B cell (primary cell): ENCODE results near the gene FAM131B. TPM values are rescaled to one million over a fixed set of nuclear protein-coding genes. Genes with fewer than 3 reads are reported as not detected.
A peak's percentile ranks its signal among the peaks of the same experiment; 100 is the strongest.

Experiments used
- ATAC-seq: fragments of 200-7000 bp; cut with Tn5 transposase; one replicate; pipeline ENCODE4 v1.10.0; 2021; ENCODE audit warnings: low read depth, mild to moderate bottlenecking, moderate number of reproducible peaks, moderate library complexity
- CTCF ChIA-PET: fragments of 350-600 bp; sonication (Branson Sonifier 250); formaldehyde crosslinking; loops from one replicate; lab custom pipeline; 2021; ENCODE audit warnings: antibody characterized with exemption, inconsistent platforms; lab: Charles Lee
- POLR2A ChIA-PET: fragments of 350-600 bp; sonication (Branson Sonifier 250); formaldehyde crosslinking; loops from one replicate; lab custom pipeline; 2021; ENCODE audit warnings: antibody characterized with exemption; lab: Charles Lee
- DNase-seq: peaks from one replicate; pipeline ENCODE4 v3.0.0; 2013
- H2AFZ ChIP-seq: 2 replicates; pipeline ENCODE4 v1.6.1; 2012; ENCODE audit warnings: mild to moderate bottlenecking, low read depth, low read length; ENCODE audit not compliant: insufficient read depth, poor library complexity, severe bottlenecking
- H3K27ac ChIP-seq, 2 donors: 1 replicate in 1 of 2; 2 replicates in 1 of 2; pipeline ENCODE4 v1.5.1; 2012 to 2013; ENCODE audit warnings: low read length in 2 of 2, mild to moderate bottlenecking in 2 of 2, moderate library complexity in 1 of 2
- H3K27me3 ChIP-seq, 4 experiments: fragments of 200-600 bp in 1 of 4; sonication (generic) in 1 of 4; replicated peaks in 1 of 4; 1 replicate in 2 of 4; 2 replicates in 2 of 4; pipeline versions ENCODE4 v1.6.1 to v1.7.0; 2013 to 2016; ENCODE audit warnings: low read length in 3 of 4, mild to moderate bottlenecking in 2 of 4, mixed read lengths in 1 of 4, moderate library complexity in 1 of 4; ENCODE audit not compliant: insufficient read depth in 4 of 4, control insufficient read depth in 3 of 4; ENCODE audit errors: control extremely low read depth in 1 of 4
- H3K36me3 ChIP-seq, 2 experiments: replicated peaks in 1 of 2; 1 replicate in 1 of 2; 2 replicates in 1 of 2; pipeline versions ENCODE4 v1.6.1 to v1.7.1; 2013; ENCODE audit warnings: low read length in 1 of 2; ENCODE audit not compliant: insufficient read depth in 2 of 2, control insufficient read depth in 1 of 2; ENCODE audit errors: control extremely low read depth in 1 of 2, extremely low read depth in 1 of 2
- H3K4me1 ChIP-seq, 2 donors: fragments of 200-600 bp in 1 of 2; sonication (generic) in 1 of 2; 1 replicate in 1 of 2; 2 replicates in 1 of 2; pipeline versions ENCODE4 v1.5.1 to v1.6.1; 2013 to 2017; ENCODE audit warnings: low read length in 2 of 2; ENCODE audit not compliant: control insufficient read depth in 2 of 2, insufficient read depth in 2 of 2
- H3K4me2 ChIP-seq: replicated peaks from 2 replicates; pipeline ENCODE3; 2012; ENCODE audit warnings: mild to moderate bottlenecking, low read depth, low read length; ENCODE audit not compliant: poor library complexity, severe bottlenecking
- H3K4me3 ChIP-seq, 5 experiments: fragments of 200-600 bp in 1 of 5; sonication (generic) in 1 of 5; 1 replicate in 3 of 5; 2 replicates in 2 of 5; pipeline versions ENCODE4 v1.5.1 to v1.7.0; 2011 to 2016; ENCODE audit warnings: low read length in 4 of 5, mild to moderate bottlenecking in 4 of 5, low read depth in 2 of 5, control low read depth in 1 of 5, moderate library complexity in 1 of 5; ENCODE audit not compliant: insufficient read depth in 1 of 5; ENCODE audit errors: control extremely low read depth in 1 of 5, extremely low read depth in 1 of 5
- H3K79me2 ChIP-seq: fragments of 200-600 bp; sonication (generic); one replicate; pipeline ENCODE4 v1.6.0; 2016; ENCODE audit warnings: low read length; ENCODE audit not compliant: control insufficient read depth, insufficient read depth
- H3K9ac ChIP-seq: fragments of 200-600 bp; sonication (generic); 2 replicates; pipeline ENCODE4 v1.6.1; 2017; ENCODE audit warnings: mild to moderate bottlenecking, low read length, moderate library complexity
- H3K9me3 ChIP-seq, 3 donors: one replicate each; pipeline versions ENCODE4 v1.6.1 to v1.7.1; 2013; ENCODE audit warnings: low read length in 2 of 3; ENCODE audit not compliant: control insufficient read depth in 2 of 3, insufficient read depth in 1 of 3; ENCODE audit errors: control extremely low read depth in 1 of 3
- H4K20me1 ChIP-seq: 2 replicates; pipeline ENCODE4 v1.6.0; 2012; ENCODE audit warnings: mild to moderate bottlenecking, low read length; ENCODE audit not compliant: insufficient read depth, control insufficient read depth, poor library complexity, severe bottlenecking
- H3K27ac Mint-ChIP-seq: one replicate; pipeline ENCODE4 v1.8.0; 2021; ENCODE audit warnings: mixed read lengths
- H3K27me3 Mint-ChIP-seq: one replicate; pipeline ENCODE4 v1.8.0; 2021; ENCODE audit warnings: mixed read lengths
- H3K4me1 Mint-ChIP-seq: one replicate; pipeline ENCODE4 v1.8.0; 2021; ENCODE audit warnings: mixed read lengths
- H3K4me3 Mint-ChIP-seq: one replicate; pipeline ENCODE4 v1.8.0; 2021; ENCODE audit warnings: mixed read lengths
- H3K9me3 Mint-ChIP-seq: one replicate; pipeline ENCODE4 v1.8.0; 2022; ENCODE audit warnings: mixed read lengths; ENCODE audit not compliant: insufficient read depth
- CTCF ChIP-seq: fragments of 200-600 bp; IDR thresholded peaks from one replicate; pipeline ENCODE4 v1.8.0; 2022; ENCODE audit warnings: antibody characterized with exemption, mild to moderate bottlenecking
- EZH2 ChIP-seq: IDR thresholded peaks from 2 replicates; pipeline ENCODE4 v1.6.1; 2012; ENCODE audit warnings: borderline replicate concordance, low read depth, mild to moderate bottlenecking, moderate library complexity, low read length; ENCODE audit not compliant: insufficient read depth, poor library complexity, severe bottlenecking
- WGBS: methylation state at CpG from one replicate; pipeline ENCODE4 v1.1.5; 2013; ENCODE audit warnings: missing lambda C conversion rate; ENCODE audit not compliant: insufficient coverage; 5-methylcytosine and 5-hydroxymethylcytosine counted together
- intact Hi-C: fragments of 100-400 bp; cut with micrococcal nuclease; formaldehyde crosslinking; loops from one replicate; pipeline ENCODE4 v1.10.0; 2022
- polyA plus RNA-seq: library from polyadenylated mRNA; depleted of rRNA; stranded (reverse); fragments of >200 nt; gene quantifications from 2 replicates; pipeline ENCODE4 v1.2.3, GENCODE V29; 2012
- total RNA-seq, 2 donors: library from RNA; stranded (reverse); fragments of 120-200 nt in 1 of 2; gene quantifications; 1 replicate in 1 of 2; 2 replicates in 1 of 2; pipeline versions ENCODE4 v1.2.3 to v1.2.4, GENCODE V29; 2013 to 2022

Gene FAM131B
- total and polyA plus RNA-seq, 2 donors (not counting 1 experiment from before 2014, with no cell fraction given) = 0.05 TPM; not detected in 1

GRCh38 chr7:143379611-143380259 lies 17.2 kb upstream of the FAM131B start:
- ChIA-PET POLR2A (interaction anchor here (0.5 to 0.7 kb wide), 4 partner anchors 10 to 90 kb away, joined by 3 to 6 read pairs (median 5); partner anchors contain the start of gene EPHA1), CTCF (interaction anchor here (0.6 to 3.1 kb wide), 20 partner anchors 7 to 165 kb away, joined by 3 to 28 read pairs (median 4); partner anchors contain the start of genes CASP2, EPHA1 and GSTK1)
- no peaks in the 10 kb centered on the region for H3K9me3 Mint-ChIP-seq
- peaks cover 33% of the 10 kb centered on the region for H3K4me1 Mint-ChIP-seq
- peak overlapping the region; percentile 93 for H3K27ac Mint-ChIP-seq
- no peak for TF ChIP-seq CTCF
- TF ChIP-seq EZH2 = no peak
- Histone ChIP-seq H3K79me2 (peaks cover 4% of the 10 kb centered on the region), H4K20me1 (no peaks in the 10 kb centered on the region), H3K4me2 (peak overlapping the region; percentile 99), H3K9me3 (no peaks in the 10 kb centered on the region), H3K9ac (peak overlapping the region; percentile 99), H3K27ac (peak overlapping the region; percentile 87 to 89), H3K27me3 (no peaks in the 10 kb centered on the region), H2AFZ (peak overlapping the region; percentile 97), H3K36me3 (no peaks in the 10 kb centered on the region), H3K4me1 (peaks cover 43 to 53% of the 10 kb centered on the region in 2 donors), H3K4me3 (peak overlapping the region; percentile 1 to 99 (median 90))
- intact Hi-C loops = loop anchor here (1.0 to 10.0 kb wide), 8 partner anchors 17 to 572 kb away; partner anchors contain the start of genes CASP2, EPHA1, FAM131B and GSTK1
- H3K4me3 Mint-ChIP-seq = peak overlapping the region; percentile 92
- 18% methylated on average over 12 of the region's 15 CpGs for WGBS
- no peaks in the 10 kb centered on the region for H3K27me3 Mint-ChIP-seq
- DNase-seq (no peak), ATAC-seq (no peak)

- ChIA-PET POLR2A (no interaction called here), CTCF (interaction anchor here (1.4 to 4.4 kb wide), 2 partner anchors 9 to 136 kb away, joined by 3 to 19 read pairs; no protein-coding TSS in a partner anchor)
- no peaks in the 10 kb centered on the region for H3K9me3 Mint-ChIP-seq
- H3K36me3 ChIP-seq = no peaks in the 10 kb centered on the region
- 83% methylated on average over 4 of the region's 5 CpGs for WGBS
- H3K9me3 ChIP-seq = no peaks in the 10 kb centered on the region
- H3K4me3 ChIP-seq = no peak overlapping the region
- no peak overlapping the region for H3K27ac ChIP-seq
- intact Hi-C loops = loop anchor here (10.0 kb wide), 1 partner anchor 52 kb away; no protein-coding TSS in a partner anchor
- peaks cover 46% of the 10 kb centered on the region for H3K4me1 Mint-ChIP-seq
- no peak overlapping the region for H3K9ac ChIP-seq
- DNase-seq = no peak
- no peak overlapping the region for H2AFZ ChIP-seq
- H4K20me1 ChIP-seq = no peaks in the 10 kb centered on the region
- H3K27me3 Mint-ChIP-seq = no peaks in the 10 kb centered on the region
- H3K4me2 ChIP-seq = no peak overlapping the region
- peak overlapping the region; percentile 37 for H3K27ac Mint-ChIP-seq
- H3K79me2 ChIP-seq = no peaks in the 10 kb centered on the region
- H3K4me1 ChIP-seq = peaks cover 32 to 38% of the 10 kb centered on the region in 2 donors
- TF ChIP-seq EZH2 (no peak), CTCF (no peak)
- H3K27me3 ChIP-seq = no peaks in the 10 kb centered on the region
- H3K4me3 Mint-ChIP-seq = no peak overlapping the region
- ATAC-seq = no peak
Observed at GRCh38 chr7:143376396-143376795, 13.9 kb upstream of the FAM131B start.
